SW 1271 (cell line): Measurements from ENCODE around the gene HAPLN1.
"Not testable (repeated sequence)": the region's sequence is repeated elsewhere in the genome, so short reads cannot be mapped to it uniquely, and the experiment has no call there.

ENCODE experiments used
- DNase-seq, 2 experiments: peaks; one replicate each; lab custom pipeline; 2025; lab: John Stamatoyannopoulos, UW

HAPLN1 gene

GRCh38 chr5:83720836-83721537 is at the start of gene HAPLN1:
Gene HAPLN1, minus strand, starts transcription at chr5:83720855. Its CDS starts 47,332 bp downstream, at chr5:83673523.
- DNase-seq, result no peak

GRCh38 chr5:83767409-83767992 is 46.8 kb upstream of the HAPLN1 start:
- DNase-seq, result no peak

DNA sequence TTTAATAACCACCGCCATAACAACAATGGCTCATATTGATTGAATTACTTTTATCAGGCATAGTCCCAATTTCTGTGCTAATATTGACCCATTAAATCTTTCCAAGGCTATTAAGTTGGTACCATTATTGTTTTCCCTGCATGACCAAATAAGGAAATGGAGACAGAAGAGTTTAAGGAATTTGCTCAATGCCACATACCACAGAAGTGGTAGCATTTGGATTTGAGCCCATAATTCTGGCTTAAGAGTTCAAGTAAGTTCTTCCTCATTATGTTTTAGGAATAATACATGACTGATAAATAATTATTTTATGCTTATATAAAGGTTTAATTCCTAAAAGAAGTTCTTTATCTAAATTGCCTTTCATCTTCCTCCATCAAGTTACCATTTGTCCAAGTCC is 43.4 kb upstream of the HAPLN1 start:
- DNase-seq, result no peak

DNA sequence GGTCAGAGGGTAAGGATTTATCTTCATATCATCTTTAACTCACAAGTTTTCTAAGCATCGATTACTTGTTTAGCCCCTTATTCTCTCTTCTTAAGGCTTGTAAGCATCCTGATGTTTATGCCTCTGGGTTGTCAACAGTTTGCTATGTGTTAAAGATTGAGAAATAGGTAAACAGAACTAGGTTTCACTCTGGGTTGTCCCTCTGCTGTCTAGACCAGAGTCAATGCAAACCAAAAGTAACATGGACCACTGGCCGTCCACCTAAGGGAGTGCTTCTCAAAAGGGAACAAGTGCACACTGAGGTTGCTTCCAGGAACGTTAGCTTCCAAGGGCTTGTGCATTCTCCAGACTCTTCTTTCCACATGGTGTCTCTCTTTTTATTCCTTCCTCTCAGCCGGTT is 39.9 kb upstream of the HAPLN1 start:
- no peak for DNase-seq

- no peak for DNase-seq
Measured at GRCh38 chr5:83752700-83753099, 32.0 kb upstream of the HAPLN1 start.

DNA sequence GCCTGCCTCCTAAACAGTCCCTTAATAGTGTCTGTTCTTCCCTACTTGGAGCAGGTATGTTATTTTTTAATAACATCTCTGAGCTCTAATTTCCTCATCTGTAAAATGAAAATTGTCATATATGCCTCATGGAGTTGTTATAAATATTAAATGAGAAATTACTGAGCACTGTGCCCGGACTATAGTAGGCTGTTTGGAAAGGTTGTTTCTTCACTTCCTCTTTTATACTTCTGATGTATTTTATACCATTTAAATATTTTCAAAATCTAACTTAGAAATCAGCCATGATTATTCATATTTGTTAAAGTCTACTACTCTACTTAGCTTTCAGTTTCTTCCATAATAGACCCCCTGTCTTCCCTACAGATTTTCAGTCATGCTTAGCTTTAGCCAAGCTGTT is 30.5 kb upstream of the HAPLN1 start:
- no peak for DNase-seq

DNA sequence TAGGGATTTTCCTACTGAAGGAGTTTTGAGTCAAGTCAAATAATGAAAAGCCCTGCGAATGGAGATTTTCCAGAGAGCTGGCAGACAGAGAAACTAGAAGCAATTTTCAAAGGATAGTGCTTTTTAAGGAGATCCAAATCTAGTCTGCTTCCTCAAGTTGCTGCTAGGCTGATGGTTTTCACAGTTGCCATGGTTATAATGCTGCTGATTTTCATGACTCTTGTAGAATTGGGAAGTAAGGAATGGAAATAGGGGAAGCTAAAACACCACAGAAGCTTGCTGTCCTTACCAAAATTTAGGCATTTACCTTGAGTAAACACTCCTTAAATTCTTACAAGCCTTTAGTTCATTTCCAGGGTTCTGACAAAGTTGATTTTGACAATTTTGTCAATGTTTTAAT is 30.1 kb upstream of the HAPLN1 start:
- DNase-seq, result no peak

- DNase-seq, result no peak
Measured at GRCh38 chr5:83745816-83746215, 25.2 kb upstream of the HAPLN1 start.

- no peak for DNase-seq
Measured at GRCh38 chr5:83744821-83745220, 24.2 kb upstream of the HAPLN1 start.

DNA sequence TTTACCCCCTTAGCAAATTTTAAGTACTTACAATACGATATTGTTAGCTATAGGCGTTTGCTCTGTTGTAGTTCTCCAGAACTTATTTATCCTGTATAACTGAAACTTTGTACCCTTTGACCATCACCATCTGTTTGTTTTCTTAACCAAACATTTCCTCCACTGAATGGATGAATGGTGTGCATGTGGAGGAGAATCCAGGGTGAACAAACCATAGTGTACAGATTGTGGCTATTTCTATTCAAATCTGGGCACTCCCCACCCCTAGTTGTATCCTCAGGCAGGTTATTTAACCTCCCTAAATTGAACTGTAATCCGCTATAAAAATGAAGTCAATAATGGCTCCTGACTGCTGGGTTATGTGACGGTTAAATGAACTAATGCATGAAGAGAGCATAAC is 21.4 kb upstream of the HAPLN1 start:
- DNase-seq, result no peak

GRCh38 chr5:83741571-83741970 is 20.9 kb upstream of the HAPLN1 start:
- no peak for DNase-seq

GRCh38 chr5:83740741-83741140 is 20.1 kb upstream of the HAPLN1 start:
- DNase-seq, result no peak

DNA sequence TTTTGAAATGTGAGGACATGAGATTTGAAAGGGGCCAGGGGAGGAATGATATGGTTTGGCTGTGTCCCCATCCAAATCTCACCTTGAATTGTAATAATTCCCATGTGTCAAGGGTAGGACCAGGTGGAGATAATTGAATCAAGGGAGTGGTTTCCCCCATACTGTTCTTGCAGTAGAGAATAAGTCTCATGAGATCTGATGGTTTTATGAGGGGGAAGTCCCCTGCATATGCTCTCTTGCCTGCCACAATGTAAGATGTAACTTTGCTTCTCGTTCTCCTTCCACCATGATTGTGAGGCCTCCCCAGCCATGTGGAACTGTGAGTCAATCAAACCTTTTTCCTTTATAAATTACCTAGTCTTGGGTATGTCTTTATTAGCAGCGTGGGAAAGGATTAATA is 15.5 kb upstream of the HAPLN1 start:
- not testable (repeated sequence) for DNase-seq

- DNase-seq, result not testable (repeated sequence)
Measured at GRCh38 chr5:83735058-83735457, 14.4 kb upstream of the HAPLN1 start.

- no peak for DNase-seq
Measured at GRCh38 chr5:83731638-83732037, 11.0 kb upstream of the HAPLN1 start.

DNA sequence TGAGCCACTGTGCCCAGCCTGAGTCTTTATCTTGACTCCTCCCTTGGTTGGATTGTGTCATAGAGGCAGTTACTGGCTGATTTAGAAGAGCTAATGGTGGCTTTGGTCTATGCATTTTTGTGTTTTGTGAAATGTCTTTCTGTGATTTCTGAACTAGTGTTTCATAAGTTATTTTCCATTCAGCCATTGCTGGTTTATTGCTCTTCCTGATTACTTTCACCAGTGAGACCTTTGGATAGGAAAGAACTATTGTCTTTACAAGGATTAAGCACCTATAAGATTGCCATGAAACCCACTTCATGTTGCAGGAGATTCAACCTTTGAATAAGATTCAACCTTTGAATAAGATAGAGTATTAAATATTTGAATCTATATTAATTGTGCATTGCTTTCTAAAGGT is 8.7 kb upstream of the HAPLN1 start:
- no peak for DNase-seq

GRCh38 chr5:83726912-83727311 is 6.3 kb upstream of the HAPLN1 start:
- no peak for DNase-seq

DNA sequence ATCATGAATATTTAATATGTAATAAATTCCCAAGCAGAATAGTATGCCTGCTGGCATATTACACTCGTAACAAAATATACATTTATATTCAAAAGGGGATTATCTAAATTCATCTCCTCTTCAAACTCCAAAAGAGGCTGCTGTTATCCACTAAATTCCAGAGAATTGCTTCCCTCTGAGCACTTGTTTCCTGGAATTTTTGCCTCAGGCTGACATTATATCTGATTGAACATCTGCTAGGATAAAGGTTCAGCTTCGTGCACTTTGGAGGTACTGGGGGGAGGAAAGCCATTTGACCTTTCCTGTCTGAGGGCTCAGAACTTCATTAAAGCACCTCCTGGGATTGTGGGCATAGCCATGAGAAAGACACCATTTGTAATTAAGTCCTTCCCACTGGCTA is 4.3 kb upstream of the HAPLN1 start:
- no peak for DNase-seq

DNA sequence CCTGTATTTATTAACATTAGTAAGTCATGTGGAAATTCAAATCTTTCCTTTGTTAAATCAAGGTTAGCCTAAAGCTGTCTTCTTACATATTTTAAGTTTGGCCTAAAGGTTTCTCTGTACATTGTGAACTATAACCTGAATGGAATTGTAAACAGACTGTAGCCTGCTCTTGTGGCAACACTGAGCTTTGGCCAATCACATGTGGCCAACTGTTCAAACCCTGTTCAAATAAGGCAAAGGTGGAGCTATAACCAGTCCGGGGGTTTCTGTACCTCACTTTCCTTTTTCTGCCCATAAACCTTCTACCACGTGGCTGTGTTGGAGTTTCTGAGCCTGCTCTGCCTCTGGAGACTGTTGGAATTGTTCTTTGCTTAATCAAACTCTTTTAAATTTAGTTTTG is 3.3 kb upstream of the HAPLN1 start:
- no peak for DNase-seq

DNA sequence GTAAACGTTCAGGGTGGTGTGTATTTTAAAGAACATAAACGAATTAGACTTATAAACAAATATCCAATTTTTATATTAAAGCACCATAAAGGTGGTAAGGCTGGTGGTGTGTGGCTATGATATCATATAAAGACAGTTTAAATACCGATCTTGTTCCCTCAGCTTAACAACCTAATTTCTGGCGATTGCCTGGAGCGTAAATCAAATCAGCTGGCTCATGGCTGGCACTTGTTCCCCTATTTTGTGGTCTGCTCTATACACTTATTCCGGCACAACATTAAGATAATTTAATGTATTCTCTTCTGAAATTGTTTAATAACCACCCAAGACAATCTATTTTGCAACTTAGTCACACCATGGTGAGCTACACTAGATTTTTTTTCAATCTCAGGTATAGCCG is 2.4 kb upstream of the HAPLN1 start:
- DNase-seq, result no peak

DNA sequence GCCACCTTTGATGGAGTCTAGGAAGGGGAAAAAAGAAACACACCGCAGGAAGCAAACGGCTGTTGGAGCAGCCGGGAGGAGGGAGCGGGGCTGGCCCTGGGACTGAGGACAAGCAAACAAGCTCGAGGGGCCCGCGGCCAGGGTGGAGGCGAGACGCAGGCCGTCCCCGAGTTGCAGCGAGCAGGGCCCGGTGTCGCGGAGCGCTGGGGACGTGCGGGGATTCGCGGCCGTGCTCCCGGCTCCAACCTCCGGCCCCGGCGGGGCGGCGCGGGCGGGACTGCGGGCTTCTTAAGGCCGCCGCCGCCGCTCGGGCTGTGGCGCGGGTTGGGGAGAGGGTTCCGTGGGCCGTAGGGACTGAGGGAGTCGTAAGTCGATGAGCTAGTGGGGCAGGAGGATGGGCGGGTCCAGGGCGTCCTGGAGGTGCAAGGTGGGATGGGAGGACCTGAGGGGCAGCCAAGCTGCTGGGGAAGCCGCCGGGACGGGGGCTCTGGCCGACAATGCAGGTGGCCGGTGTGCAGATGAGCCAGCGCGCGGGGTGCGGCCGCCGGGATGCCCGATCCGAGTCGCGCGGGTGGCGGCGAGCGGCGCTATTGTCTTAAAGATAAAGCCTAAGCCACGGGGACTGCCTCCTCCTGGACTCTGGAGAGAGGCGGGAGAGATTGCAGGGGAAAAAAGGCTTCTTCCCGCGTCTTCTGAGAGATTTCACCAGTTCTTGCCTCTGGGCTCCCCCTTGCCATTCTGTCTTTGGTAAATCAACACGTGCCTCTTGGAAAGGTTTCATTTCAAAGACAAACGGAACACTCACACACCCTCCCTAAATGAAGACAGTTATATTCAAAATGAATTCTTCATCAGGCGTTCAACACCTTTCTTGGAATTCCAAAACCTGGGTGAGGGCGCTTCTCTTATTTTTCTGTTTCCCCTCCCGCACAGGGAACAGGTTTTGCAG is 1.6 kb upstream of the HAPLN1 start:
- DNase-seq, result no peak

- DNase-seq, result no peak
Measured at GRCh38 chr5:83718936-83719495, 1.6 kb downstream of the HAPLN1 start.
